Aorta (tissue), 5 donors: ENCODE results near the gene SYNGR4. TPM values are rescaled to one million over a fixed set of nuclear protein-coding genes. Genes with fewer than 3 reads are reported as not detected.

Source experiments
- ATAC-seq: fragments of 200-7000 bp; cut with Tn5 transposase; one replicate; pipeline ENCODE4 v1.9.1; 2022; ENCODE audit warnings: moderate library complexity; ENCODE audit not compliant: low FRiP score
- DNase-seq, 2 donors: peaks; one replicate each; pipeline ENCODE4 v3.0.0-alpha.2; 2020
- H3K27ac ChIP-seq, 2 donors: one replicate each; pipeline ENCODE4 v1.5.1; 2013; ENCODE audit warnings: low read length in 2 of 2, mild to moderate bottlenecking in 2 of 2, moderate library complexity in 2 of 2, control low read depth in 1 of 2, inconsistent platforms in 1 of 2, low read depth in 1 of 2
- H3K27me3 ChIP-seq, 2 donors: one replicate each; pipeline ENCODE4 v1.6.1; 2013; ENCODE audit warnings: control low read depth in 1 of 2, low read length in 1 of 2, mild to moderate bottlenecking in 1 of 2, moderate library complexity in 1 of 2; ENCODE audit not compliant: insufficient read depth in 2 of 2, control insufficient read depth in 1 of 2
- H3K36me3 ChIP-seq, 2 donors: one replicate each; pipeline ENCODE4 v1.6.1; 2013; ENCODE audit warnings: control low read depth in 1 of 2, low read length in 1 of 2, mild to moderate bottlenecking in 1 of 2; ENCODE audit not compliant: insufficient read depth in 2 of 2, control insufficient read depth in 1 of 2
- H3K4me1 ChIP-seq, 2 donors: one replicate each; pipeline ENCODE4 v1.6.1; 2013; ENCODE audit warnings: low read length in 2 of 2, control low read depth in 1 of 2, mild to moderate bottlenecking in 1 of 2, moderate library complexity in 1 of 2; ENCODE audit not compliant: insufficient read depth in 2 of 2, control insufficient read depth in 1 of 2
- H3K4me3 ChIP-seq, 2 donors: one replicate each; pipeline ENCODE4 v1.5.1; 2013; ENCODE audit warnings: low read length in 2 of 2, control low read depth in 1 of 2, mild to moderate bottlenecking in 1 of 2
- H3K9me3 ChIP-seq: one replicate; pipeline ENCODE4 v1.6.1; 2013; ENCODE audit warnings: mild to moderate bottlenecking, low read length; ENCODE audit not compliant: control insufficient read depth
- WGBS, 2 donors: extraction: QIAGEN DNeasy Blood & Tissue Kit; methylation state at CpG; one replicate each; pipeline ENCODE4 v1.1.7; 2013; 5-methylcytosine and 5-hydroxymethylcytosine counted together
- intact Hi-C, 2 donors: fragments of 100-400 bp; cut with DNase I; formaldehyde crosslinking; loops; one replicate each; pipeline versions ENCODE4 v1.14.2 to v1.15.0; 2022
- polyA plus RNA-seq, 2 donors: library from polyadenylated mRNA; stranded (reverse); fragments of 200-250 nt; gene quantifications; one replicate each; pipeline ENCODE4 v1.2.3, GENCODE V29; 2013
- total RNA-seq, 2 donors: library from RNA; stranded (reverse); fragmentation: NEBNext Ultra II Directional; extraction: Animal tissue kit (Norgen Biotek cat#: 25700); gene quantifications; one replicate each; pipeline ENCODE4 v1.2.1, GENCODE V29; 2021
- donor health status: healthy with polysubstance abuse.
- donor health status: Bipolar disorder and iron deficiency.
- donor health status: DM: no; HTN: no; CAD: no.
- donor health status: DM: no; HTN: no; CAD: no.
- donor health status: DM: yes; HTN: yes; CAD: no.

The SYNGR4 gene
- total and polyA plus RNA-seq, 4 donors = not detected

- Histone ChIP-seq H3K36me3 (no peaks in the 10 kb centered on the region), H3K27me3 (no peaks in the 10 kb centered on the region), H3K9me3 (no peaks in the 10 kb centered on the region), H3K4me1 (no peaks in the 10 kb centered on the region), H3K4me3 (no peak overlapping the region), H3K27ac (no peak overlapping the region)
- DNase-seq = no peak
- intact Hi-C loops = no loop called here
- WGBS, 2 donors = 29 to 37% methylated on average over 8 to 9 of the region's 9 CpGs
- no peak for ATAC-seq
Measured at GRCh38 chr19:48395499-48395898, 31.3 kb downstream of the SYNGR4 start.

DNA sequence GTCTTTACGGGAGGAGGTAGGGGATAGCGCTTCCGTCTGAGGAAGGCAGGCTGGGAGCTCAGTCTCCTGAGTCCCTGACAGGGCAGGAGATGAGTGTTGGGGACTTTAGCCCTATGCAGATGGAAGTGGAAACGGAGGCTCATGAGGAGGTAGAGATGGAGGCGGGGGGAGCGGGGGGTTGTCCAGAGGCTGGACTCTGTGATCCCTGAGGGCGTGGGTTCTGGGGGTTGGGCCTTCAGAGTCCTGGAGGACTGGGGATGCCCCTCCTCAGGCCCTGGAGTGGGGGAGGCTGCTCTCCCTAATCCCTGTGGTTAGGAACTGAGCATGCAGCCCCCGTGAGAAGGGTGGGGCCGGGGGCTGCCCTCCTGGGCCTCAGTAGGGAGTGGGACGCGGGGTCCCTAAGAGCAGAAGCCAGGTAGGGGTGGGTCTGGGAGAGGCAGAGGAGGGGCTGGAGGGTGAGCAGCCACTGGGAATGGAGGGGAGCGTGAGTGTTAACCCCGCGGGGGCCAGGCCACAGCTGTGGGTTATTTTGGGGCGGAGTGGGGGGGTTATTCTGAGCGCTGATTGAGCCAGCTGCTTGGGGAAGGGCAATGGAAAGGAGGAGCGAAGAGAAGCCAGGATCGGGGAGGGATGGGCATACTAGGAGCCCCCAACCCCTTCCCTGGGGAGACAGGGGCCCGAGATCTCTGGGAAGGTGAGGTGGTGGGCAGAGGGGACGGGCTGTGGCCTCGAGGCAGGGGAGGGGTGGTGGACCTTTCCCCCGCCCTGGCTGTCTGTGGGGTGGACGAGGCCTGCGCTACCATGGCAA, 32.1 kb downstream of the SYNGR4 start:
- ATAC-seq (no peak), DNase-seq (no peak)
- Histone ChIP-seq H3K36me3 (no peaks in the 10 kb centered on the region), H3K27me3 (no peaks in the 10 kb centered on the region), H3K4me3 (no peak overlapping the region), H3K4me1 (no peaks in the 10 kb centered on the region), H3K27ac (no peak overlapping the region), H3K9me3 (no peaks in the 10 kb centered on the region)
- WGBS, 2 donors = 57% methylated on average over 16 to 24 of the region's 24 CpGs
- intact Hi-C loops = no loop called here

- Histone ChIP-seq H3K4me1 (no peaks in the 10 kb centered on the region), H3K27me3 (no peaks in the 10 kb centered on the region), H3K4me3 (no peak overlapping the region), H3K36me3 (no peaks in the 10 kb centered on the region), H3K9me3 (no peaks in the 10 kb centered on the region), H3K27ac (no peak overlapping the region)
- 49 to 57% methylated on average over 2 of the region's 2 CpGs for WGBS, 2 donors
- DNase-seq (no peak), ATAC-seq (no peak)
- intact Hi-C loops = no loop called here
Measured at GRCh38 chr19:48396824-48397176, 32.6 kb downstream of the SYNGR4 start.

DNA sequence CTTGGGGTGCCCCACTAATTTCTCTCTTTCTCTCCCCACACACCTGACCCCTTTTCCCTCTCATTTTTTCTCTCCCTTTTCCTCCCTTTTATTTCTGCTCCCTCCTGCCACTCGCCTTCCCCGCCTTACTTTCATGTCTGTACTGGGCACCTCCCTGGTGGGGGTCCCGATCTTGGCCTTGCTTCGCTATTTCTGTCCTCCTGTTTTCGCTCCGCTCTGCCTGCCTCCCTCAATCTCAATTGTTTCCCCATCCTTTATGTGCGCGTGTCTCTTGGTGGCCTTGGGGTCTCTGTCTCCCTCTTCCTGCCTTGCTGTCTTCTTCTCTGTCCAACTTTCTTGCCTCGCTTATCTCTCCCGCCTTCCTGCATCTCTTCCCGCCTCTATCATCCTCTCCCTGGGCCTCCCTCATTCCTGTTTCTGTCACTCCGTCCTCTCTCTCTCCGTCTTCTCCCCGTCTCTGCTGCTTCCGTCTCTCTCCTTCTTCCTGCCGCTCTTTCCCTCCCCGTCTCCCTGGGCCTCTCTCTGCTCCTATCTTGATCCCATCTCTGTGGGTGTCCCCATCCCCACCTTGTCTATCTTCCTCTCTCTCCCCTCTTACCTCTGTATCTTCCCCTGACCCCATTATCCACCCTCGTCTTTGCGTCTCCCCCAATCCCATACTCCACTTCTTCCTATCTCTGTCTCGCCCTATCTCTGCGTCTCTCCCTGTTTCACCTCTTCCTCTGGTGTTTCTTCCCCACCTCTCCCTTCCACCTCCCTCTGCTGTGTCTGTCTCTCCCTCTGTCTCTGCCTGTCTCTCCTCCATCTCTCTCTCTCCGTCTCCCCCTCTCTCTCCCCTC, 33.3 kb downstream of the SYNGR4 start:
- H3K27me3 ChIP-seq = no peaks in the 10 kb centered on the region
- intact Hi-C loops = no loop called here
- no peak overlapping the region for H3K4me3 ChIP-seq
- no peaks in the 10 kb centered on the region for H3K36me3 ChIP-seq
- no peaks in the 10 kb centered on the region for H3K9me3 ChIP-seq
- ATAC-seq (no peak), DNase-seq (no peak)
- no peak overlapping the region for H3K27ac ChIP-seq
- 64 to 69% methylated on average over 22 of the region's 22 CpGs for WGBS, 2 donors
- H3K4me1 ChIP-seq = no peaks in the 10 kb centered on the region

DNA sequence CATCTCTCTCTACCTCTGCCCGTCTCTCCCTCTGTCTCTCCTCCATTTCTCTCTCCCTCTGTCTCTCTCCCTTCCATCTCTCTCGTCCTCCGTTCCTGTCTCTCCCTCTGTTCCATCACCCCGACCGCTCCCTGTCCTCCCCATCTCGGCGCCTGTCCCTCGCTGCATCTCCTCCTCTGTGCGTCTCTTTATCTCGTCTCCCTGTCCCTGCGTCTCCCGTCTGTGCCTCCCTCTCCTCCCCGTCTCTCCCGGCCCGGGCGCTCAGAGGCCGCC, 33.9 kb downstream of the SYNGR4 start:
- Histone ChIP-seq H3K4me3 (no peak overlapping the region), H3K9me3 (no peaks in the 10 kb centered on the region), H3K4me1 (no peaks in the 10 kb centered on the region), H3K36me3 (no peaks in the 10 kb centered on the region), H3K27me3 (no peaks in the 10 kb centered on the region), H3K27ac (no peak overlapping the region)
- WGBS, 2 donors = 7 to 8% methylated on average over 17 of the region's 17 CpGs
- DNase-seq (no peak), ATAC-seq (no peak)
- intact Hi-C loops = no loop called here

DNA sequence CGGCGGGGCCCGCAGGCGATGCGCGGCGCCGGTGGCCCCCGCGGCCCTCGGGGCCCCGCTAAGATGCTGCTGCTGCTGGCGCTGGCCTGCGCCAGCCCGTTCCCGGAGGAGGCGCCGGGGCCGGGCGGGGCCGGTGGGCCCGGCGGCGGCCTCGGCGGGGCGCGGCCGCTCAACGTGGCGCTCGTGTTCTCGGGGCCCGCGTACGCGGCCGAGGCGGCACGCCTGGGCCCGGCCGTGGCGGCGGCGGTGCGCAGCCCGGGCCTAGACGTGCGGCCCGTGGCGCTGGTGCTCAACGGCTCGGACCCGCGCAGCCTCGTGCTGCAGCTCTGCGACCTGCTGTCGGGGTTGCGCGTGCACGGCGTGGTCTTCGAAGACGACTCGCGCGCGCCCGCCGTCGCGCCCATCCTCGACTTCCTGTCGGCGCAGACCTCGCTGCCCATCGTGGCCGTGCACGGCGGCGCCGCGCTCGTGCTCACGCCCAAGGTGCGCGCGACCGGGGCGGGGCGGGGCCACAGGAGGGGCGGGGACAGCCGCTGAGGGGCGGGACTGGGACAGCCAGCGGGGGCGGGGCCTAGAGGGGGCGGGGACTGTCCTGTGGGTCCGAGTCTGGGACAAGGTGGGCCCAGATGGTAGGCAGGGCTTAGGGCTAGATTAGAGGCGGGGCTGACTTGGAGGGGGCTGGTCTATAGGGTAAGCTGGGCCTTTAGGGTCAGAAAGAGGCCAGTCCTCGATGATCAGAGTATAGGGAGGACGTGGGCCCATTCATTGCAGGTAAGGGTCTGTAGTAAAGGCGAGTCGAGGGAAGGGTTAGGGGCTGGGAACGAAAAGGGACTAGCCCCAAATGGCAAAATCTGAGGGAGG, 34.4 kb downstream of the SYNGR4 start:
- intact Hi-C loops = no loop called here
- ATAC-seq (peak; percentile 74), DNase-seq (peak; percentile 89 to 92)
- no peak overlapping the region for H3K4me3 ChIP-seq
- H3K9me3 ChIP-seq = no peaks in the 10 kb centered on the region
- H3K36me3 ChIP-seq = no peaks in the 10 kb centered on the region
- no peaks in the 10 kb centered on the region for H3K4me1 ChIP-seq
- 6 to 8% methylated on average over 89 to 104 of the region's 104 CpGs for WGBS, 2 donors
- H3K27ac ChIP-seq = no peak overlapping the region
- H3K27me3 ChIP-seq = no peaks in the 10 kb centered on the region

DNA sequence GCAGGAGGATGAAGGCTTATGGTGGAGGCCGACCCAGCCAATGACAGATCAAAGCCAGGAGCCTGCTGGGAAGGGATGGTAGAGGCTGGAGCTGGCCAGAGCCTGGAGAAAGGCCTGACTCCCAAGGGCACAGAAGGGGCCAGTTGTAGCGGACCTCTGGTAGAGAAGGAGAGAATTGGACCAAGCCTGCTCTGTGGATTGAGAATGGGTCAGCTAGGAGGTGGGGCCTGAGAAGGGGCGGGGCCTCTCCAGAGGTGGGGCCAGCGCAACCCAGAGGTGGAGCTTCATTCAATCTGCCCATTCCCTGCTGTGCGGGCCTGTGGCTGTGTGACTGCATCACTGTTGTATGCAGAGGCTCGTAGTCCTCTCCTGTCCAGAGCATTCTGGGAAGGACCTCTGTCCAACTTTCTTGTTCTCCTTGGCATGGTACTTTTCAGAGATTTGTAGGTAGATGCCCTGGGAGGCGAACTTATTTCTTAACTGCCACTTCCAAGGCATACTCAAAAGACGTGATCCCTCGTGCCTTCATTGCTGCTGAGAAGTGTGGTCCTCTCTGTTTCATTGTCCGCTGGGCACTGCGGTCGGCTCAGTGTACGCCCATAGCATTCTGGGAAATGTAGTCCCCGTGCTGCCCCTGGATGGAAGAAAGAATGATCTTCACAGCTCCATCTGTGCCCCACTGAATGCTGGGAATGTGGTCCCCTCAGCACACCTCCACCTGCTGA, 36.0 kb downstream of the SYNGR4 start:
- 34 to 38% methylated on average over 14 of the region's 14 CpGs for WGBS, 2 donors
- Histone ChIP-seq H3K4me1 (no peaks in the 10 kb centered on the region), H3K9me3 (no peaks in the 10 kb centered on the region), H3K4me3 (no peak overlapping the region), H3K36me3 (no peaks in the 10 kb centered on the region), H3K27ac (no peak overlapping the region), H3K27me3 (no peaks in the 10 kb centered on the region)
- ATAC-seq (peak; percentile 85), DNase-seq (peak; percentile 81 to 84)
- intact Hi-C loops = no loop called here

- Histone ChIP-seq H3K27me3 (no peaks in the 10 kb centered on the region), H3K4me1 (no peaks in the 10 kb centered on the region), H3K4me3 (no peak overlapping the region), H3K27ac (no peak overlapping the region), H3K36me3 (no peaks in the 10 kb centered on the region), H3K9me3 (peaks cover 5% of the 10 kb centered on the region)
- intact Hi-C loops = no loop called here
- no peak for ATAC-seq
- DNase-seq = no peak
- 83 to 88% methylated on average over 5 of the region's 5 CpGs for WGBS, 2 donors
Measured at GRCh38 chr19:48401287-48401686, 37.1 kb downstream of the SYNGR4 start.
